GM12864 (cell line): ENCODE results near the gene AGTR2.
"Not testable (repeated sequence)": the region's sequence is repeated elsewhere in the genome, so short reads cannot be mapped to it uniquely, and the experiment has no call there.

Experiments
- DNase-seq: peaks from one replicate; pipeline ENCODE4 v3.0.0-alpha.2; 2011; ENCODE audit warnings: low read depth
- H3K4me3 ChIP-seq: 2 replicates; pipeline ENCODE4 v1.5.1; 2011; ENCODE audit warnings: mild to moderate bottlenecking, low read depth, low read length, control low read depth
- TF ChIP-seq, protein P1 (sequence below): IDR thresholded peaks from 2 replicates; pipeline ENCODE4 v1.5.1; 2011; ENCODE audit warnings: low read depth, mild to moderate bottlenecking, moderate library complexity, low read length, control low read depth, inconsistent platforms; ENCODE audit errors: missing control alignments

Gene AGTR2

DNA sequence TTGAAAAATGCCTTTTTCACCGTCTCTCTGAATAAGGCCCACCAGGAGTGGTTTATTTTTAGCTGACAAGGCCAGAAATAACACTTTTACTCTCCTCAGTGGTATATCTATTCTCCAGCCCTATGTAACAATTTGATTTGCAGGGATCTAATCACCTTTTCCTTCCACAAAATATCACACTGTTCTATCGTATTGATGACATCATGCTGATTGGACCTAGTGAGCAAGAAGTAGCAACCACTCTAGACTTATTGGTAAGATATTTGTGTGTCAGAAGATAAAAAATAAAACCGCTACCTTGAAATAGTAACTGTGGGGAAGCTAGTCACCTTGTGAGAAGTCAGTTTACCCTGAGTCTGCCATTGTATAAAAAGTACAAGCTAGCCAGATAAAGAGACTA lies 27.7 kb downstream of the AGTR2 start:
- H3K4me3 ChIP-seq: no peak overlapping the region
- TF ChIP-seq, protein P1, sequence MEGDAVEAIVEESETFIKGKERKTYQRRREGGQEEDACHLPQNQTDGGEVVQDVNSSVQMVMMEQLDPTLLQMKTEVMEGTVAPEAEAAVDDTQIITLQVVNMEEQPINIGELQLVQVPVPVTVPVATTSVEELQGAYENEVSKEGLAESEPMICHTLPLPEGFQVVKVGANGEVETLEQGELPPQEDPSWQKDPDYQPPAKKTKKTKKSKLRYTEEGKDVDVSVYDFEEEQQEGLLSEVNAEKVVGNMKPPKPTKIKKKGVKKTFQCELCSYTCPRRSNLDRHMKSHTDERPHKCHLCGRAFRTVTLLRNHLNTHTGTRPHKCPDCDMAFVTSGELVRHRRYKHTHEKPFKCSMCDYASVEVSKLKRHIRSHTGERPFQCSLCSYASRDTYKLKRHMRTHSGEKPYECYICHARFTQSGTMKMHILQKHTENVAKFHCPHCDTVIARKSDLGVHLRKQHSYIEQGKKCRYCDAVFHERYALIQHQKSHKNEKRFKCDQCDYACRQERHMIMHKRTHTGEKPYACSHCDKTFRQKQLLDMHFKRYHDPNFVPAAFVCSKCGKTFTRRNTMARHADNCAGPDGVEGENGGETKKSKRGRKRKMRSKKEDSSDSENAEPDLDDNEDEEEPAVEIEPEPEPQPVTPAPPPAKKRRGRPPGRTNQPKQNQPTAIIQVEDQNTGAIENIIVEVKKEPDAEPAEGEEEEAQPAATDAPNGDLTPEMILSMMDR: no peak
- no peak for DNase-seq

DNA sequence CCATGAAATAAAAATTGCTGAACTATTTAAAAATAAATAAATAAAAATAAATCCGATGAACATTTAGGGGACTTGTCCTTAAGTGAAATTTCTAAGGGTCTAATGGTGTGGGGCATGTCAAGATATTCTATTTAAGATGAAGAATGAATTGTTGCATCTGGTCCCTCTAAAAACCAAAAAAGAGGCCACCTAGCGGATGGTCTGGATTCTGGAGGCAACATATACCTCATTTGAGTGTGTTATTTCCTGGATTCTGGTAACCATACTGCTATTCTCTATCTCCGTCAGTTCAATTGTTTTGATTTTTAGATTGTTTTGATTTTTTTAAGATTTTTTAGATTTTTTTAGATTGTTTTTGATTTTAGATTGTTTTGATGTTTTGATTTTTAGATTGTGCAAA lies 28.3 kb downstream of the AGTR2 start:
- H3K4me3 ChIP-seq: no peak overlapping the region
- TF ChIP-seq, protein P1: peak; percentile 13
- DNase-seq: no peak

DNA sequence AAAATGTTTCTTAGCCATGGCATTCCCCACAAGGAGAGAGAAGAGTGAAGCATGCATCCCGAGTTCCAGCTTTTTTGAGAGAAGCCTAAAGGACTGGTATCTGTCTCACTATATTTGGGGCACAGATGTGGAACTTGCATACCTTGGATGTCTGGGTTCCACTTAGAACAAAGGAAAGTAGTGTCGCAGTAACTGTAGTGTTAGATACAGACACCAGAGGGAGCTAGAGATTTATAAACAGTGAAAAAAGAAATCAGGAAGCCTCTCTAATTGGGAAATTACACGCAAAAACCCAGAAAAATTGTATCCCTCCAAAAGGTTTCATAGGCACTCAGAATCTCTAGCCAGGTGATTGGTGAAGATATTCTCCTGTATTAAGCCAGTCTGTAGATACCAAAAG lies 34.4 kb downstream of the AGTR2 start:
- no peak overlapping the region for H3K4me3 ChIP-seq
- TF ChIP-seq, protein P1: peak; percentile 56
- DNase-seq: no peak

DNA sequence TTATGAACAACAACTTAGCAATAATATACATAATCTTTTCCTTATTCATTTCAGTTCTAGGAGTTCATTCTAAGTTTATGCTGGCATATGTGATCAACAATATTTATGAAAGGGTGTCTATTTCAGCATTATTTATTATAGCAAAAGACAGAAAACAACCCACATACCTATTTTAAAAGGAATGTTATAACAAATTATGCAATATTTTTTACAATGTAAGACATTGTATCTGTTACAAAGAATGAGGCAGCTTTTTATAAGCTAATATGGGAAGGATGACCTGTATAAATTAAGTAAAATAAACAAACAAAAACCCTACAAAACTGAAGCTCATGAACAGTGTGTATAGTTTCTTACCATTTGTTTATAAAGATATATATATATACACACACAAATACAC lies 42.7 kb downstream of the AGTR2 start:
- DNase-seq: no peak
- H3K4me3 ChIP-seq: no peak overlapping the region
- TF ChIP-seq, protein P1: no peak

DNA sequence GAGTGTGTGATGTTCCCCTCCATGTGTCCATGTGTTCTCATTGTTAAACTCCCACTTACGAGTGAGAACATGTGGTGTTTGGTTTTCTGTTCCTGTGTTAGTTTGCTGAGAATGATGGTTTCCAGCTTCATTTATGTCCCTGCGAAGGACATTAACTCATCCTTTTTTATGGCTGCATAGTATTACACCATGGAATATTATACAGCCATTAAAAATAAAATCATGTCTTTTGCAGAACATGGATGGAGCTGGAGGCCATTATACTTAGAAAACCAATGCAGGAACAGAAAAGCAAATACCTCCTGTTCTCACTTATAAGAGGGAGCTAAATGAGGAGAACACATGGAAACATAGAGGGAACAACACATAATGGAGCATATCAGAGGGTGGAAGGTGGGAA lies 46.5 kb downstream of the AGTR2 start:
- H3K4me3 ChIP-seq, DNase-seq: not testable (repeated sequence)
